Astrocyte of the cerebellum (primary cell): ENCODE results near the gene FAU.

Experiments
- DNase-seq: peaks from one replicate; pipeline ENCODE4 v3.0.0-alpha.2; 2011; ENCODE audit warnings: low read depth
- H3K4me3 ChIP-seq: 2 replicates; pipeline ENCODE4 v1.5.1; 2011; ENCODE audit warnings: mild to moderate bottlenecking, low read depth, low read length, moderate library complexity
- in situ Hi-C: cut with HindIII; loops from 2 replicates; pipeline ENCODE4 v1.10.0; 2017; ENCODE audit warnings: low sequenced_read_pairs
- TF ChIP-seq, protein P1 (sequence below): IDR thresholded peaks from 2 replicates; pipeline ENCODE4 v1.5.1; 2012; ENCODE audit warnings: low read length, low read depth, moderate library complexity, mild to moderate bottlenecking; ENCODE audit errors: missing control alignments

The FAU gene

GRCh38 chr11:65107751-65108468 lies 14.0 kb downstream of the FAU start:
- in situ Hi-C loops: no loop called here
- no peak overlapping the region for H3K4me3 ChIP-seq
- TF ChIP-seq, protein P1, sequence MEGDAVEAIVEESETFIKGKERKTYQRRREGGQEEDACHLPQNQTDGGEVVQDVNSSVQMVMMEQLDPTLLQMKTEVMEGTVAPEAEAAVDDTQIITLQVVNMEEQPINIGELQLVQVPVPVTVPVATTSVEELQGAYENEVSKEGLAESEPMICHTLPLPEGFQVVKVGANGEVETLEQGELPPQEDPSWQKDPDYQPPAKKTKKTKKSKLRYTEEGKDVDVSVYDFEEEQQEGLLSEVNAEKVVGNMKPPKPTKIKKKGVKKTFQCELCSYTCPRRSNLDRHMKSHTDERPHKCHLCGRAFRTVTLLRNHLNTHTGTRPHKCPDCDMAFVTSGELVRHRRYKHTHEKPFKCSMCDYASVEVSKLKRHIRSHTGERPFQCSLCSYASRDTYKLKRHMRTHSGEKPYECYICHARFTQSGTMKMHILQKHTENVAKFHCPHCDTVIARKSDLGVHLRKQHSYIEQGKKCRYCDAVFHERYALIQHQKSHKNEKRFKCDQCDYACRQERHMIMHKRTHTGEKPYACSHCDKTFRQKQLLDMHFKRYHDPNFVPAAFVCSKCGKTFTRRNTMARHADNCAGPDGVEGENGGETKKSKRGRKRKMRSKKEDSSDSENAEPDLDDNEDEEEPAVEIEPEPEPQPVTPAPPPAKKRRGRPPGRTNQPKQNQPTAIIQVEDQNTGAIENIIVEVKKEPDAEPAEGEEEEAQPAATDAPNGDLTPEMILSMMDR: no peak
- DNase-seq: no peak

DNA sequence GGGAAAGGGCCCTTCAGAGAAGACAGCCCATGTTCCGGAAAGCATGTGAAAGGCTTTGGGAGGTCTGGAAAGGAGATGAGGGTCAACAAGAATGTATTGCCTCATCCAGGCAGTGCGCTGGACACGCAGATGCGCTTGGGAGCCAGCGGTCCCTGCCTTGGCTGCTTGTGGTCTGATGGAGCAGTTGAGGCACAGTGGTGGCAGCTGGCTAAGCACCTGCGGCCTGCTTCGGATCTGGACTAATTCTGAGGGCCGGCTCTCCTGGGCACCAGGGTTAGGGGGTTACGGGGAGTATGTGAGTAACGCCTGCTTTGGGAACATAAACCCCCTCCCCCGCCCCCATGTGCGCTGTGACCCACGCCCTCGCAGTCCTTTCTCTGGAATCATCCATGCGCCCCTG lies 14.9 kb downstream of the FAU start:
- H3K4me3 ChIP-seq: no peak overlapping the region
- DNase-seq: no peak
- in situ Hi-C loops: no loop called here
- TF ChIP-seq, protein P1: no peak

GRCh38 chr11:65104628-65105027 lies 17.3 kb downstream of the FAU start:
- DNase-seq: no peak
- in situ Hi-C loops: no loop called here
- TF ChIP-seq, protein P1: no peak
- H3K4me3 ChIP-seq: no peak overlapping the region

- in situ Hi-C loops: no loop called here
- no peak overlapping the region for H3K4me3 ChIP-seq
- TF ChIP-seq, protein P1: no peak
- no peak for DNase-seq
Observed at GRCh38 chr11:65103476-65103875, 18.5 kb downstream of the FAU start.

- TF ChIP-seq, protein P1: no peak
- in situ Hi-C loops: no loop called here
- DNase-seq: no peak
Observed at GRCh38 chr11:65102142-65103095, 19.5 kb downstream of the FAU start.

DNA sequence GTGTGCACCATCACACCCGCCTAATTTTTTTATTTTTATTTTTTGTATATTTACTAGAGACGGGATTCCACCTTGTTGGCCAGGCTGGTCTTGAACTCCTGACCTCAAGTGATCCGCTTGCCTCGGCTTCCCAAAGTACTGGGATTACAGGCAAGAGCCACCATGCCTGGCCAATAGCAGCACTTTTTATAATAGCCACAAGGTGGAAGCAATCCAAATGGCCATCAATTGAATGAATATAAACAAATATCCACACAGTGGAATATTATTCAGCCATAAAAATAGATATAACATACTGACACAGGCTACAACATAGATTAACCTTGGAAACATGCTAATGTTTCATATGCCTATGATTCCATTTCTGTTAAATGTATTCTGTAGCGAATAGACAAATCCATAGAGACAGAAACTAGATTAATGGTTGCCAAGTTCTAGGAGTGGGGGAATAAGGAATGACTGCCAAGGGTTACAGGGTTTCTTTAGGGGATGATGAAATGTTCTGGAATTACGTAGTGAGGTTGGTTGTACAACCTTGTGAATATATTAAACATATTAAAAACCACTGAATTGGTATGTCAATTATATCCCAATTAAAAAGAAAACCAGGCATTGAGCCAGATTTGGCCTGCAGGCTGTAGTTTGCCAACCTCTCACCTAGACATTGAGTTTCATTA lies 21.1 kb downstream of the FAU start:
- TF ChIP-seq, protein P1: no peak
- no peak overlapping the region for H3K4me3 ChIP-seq
- in situ Hi-C loops: no loop called here
- DNase-seq: no peak

More at GRCh38 chr11:65102142-65103095, 19.5 kb downstream of the FAU start:
- no peak overlapping the region for H3K4me3 ChIP-seq
